Measurements from ENCODE around the gene EPS8. TPM values are rescaled to one million over a fixed set of nuclear protein-coding genes. Genes with fewer than 3 reads are reported as not detected.

The EPS8 gene
- total RNA-seq, 1 experiment from 2014 or later = 52.7 TPM

DNA sequence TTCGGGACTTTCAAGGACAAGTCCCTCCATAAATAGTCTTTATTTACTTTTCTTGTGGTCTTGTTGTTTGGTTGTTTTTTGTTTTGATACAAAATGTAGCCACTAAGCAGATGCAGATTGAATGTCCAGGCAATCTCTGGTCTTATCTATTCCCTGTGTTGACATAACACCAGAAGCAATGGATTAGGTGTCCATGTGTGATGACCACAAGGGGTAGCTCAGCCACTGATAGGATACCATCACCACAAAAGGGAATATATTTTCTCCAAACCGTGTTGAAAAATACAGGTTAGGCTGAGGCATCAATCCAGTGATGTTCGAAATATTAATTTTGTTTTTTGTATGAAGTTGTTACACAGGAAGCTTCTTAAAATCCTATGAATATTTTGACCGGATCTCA lies 196.3 kb downstream of the EPS8 start:
- Histone ChIP-seq H3K27me3 (replicated peaks) (no peaks in the 10 kb centered on the region), H3K36me3 (no peaks in the 10 kb centered on the region), H3K4me1 (replicated peaks) (peaks cover 25% of the 10 kb centered on the region), H3K4me3 (no peak overlapping the region), H3K9me3 (replicated peaks) (no peaks in the 10 kb centered on the region), H3K27ac (no peak overlapping the region)
- DNase-seq (ENCODE audit: low read depth in 1 of 2, low spot score in 2 of 2) = no peak

DNA sequence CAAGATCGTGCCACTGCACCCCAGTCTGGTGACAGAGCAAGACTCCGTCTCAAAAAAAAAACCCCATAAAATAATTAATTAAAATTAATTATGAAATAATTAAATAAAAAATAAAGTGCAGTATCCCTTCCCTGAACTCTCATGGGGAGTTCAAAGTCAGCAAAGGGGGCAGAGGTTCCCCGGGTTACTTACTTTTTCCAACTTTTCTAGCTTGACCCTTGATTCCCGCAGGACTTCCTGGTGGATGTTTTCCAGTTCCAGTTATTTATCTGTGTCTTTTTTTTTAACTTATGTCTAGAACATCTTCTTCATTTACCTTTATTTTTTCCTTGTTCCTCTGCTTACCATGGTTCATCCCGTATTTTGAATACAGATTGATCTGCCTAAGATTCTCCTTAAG lies 197.4 kb downstream of the EPS8 start:
- Histone ChIP-seq H3K9me3 (replicated peaks) (no peaks in the 10 kb centered on the region), H3K4me3 (no peak overlapping the region), H3K36me3 (no peaks in the 10 kb centered on the region), H3K4me1 (replicated peaks) (peaks cover 19% of the 10 kb centered on the region), H3K27me3 (replicated peaks) (no peaks in the 10 kb centered on the region), H3K27ac (no peak overlapping the region)
- DNase-seq (ENCODE audit: low read depth in 1 of 2, low spot score in 2 of 2) = no peak

DNA sequence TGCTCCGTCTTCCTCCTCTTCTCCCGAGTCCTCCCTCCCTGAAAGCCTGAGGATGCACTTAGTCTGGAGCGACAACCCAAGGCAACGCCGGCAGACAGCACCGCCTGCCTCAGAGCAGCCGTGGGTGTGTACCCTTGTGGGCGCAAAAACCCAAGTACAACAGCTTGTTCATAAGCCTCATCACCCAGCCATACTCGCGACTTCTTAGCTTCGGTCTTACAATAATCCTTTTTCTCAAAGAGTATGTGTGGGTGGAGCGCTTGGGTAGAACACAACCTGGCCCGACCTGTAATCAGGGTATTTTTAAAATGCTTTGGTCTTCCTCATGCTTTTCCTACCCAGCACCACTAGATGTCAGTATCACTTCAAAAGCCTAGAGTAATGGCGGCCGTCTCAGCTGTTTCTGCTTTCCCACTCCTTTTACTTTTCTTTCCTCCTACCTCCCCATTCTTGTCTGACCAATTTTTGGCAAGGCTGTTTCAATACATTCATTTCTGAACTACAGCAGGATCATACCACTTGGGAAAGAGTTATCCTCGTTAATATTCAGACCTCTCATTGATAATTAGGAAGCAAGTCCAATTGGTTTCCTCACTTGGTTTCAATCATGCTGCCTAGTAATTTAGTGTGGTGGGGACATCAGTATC lies 198.9 kb downstream of the EPS8 start:
- Histone ChIP-seq H3K4me1 (replicated peaks) (peaks cover 11% of the 10 kb centered on the region), H3K36me3 (no peaks in the 10 kb centered on the region), H3K9me3 (replicated peaks) (no peaks in the 10 kb centered on the region), H3K4me3 (peak overlapping the region; percentile 14), H3K27ac (peak overlapping the region; percentile 23), H3K27me3 (replicated peaks) (no peaks in the 10 kb centered on the region)
- DNase-seq (ENCODE audit: low read depth in 1 of 2, low spot score in 2 of 2) = peak; percentile 56 to 61

DNA sequence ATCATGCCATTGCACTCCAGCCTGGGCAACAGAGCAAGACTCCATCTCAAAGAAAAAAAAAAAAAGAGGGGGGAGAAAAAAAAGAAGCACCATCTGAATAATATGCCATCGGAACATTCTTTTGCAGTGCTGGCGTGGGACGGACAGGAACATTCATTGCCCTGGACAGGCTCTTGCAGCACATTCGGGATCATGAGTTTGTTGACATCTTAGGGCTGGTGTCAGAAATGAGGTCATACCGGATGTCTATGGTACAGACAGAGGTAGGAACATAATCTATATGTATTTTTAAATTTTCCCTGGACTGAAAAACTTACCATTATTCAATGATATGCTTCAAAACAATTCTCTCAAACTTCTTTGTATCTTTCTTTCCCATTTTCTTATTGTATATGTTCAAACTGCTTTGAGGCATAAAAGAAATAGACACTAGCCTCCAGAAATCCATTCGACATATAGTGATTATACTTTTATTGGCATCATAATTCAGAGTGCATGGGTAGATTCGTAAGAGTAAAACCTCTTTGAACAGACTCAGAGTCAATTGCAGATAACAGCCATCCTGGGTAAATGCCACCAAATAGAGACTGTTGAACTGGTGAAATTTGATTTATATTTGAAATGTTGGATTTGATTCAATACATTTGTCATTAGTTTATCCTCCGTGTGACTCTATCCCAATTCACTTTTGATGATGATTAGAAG lies 199.7 kb downstream of the EPS8 start:
- no peak overlapping the region for H3K4me3 ChIP-seq
- H3K27me3 ChIP-seq (replicated peaks) = no peaks in the 10 kb centered on the region
- no peak for DNase-seq (ENCODE audit: low read depth in 1 of 2, low spot score in 2 of 2)
- H3K36me3 ChIP-seq = no peaks in the 10 kb centered on the region
- no peaks in the 10 kb centered on the region for H3K9me3 ChIP-seq (replicated peaks)
- H3K4me1 ChIP-seq (replicated peaks) = peaks cover 11% of the 10 kb centered on the region
- H3K27ac ChIP-seq = no peak overlapping the region

DNA sequence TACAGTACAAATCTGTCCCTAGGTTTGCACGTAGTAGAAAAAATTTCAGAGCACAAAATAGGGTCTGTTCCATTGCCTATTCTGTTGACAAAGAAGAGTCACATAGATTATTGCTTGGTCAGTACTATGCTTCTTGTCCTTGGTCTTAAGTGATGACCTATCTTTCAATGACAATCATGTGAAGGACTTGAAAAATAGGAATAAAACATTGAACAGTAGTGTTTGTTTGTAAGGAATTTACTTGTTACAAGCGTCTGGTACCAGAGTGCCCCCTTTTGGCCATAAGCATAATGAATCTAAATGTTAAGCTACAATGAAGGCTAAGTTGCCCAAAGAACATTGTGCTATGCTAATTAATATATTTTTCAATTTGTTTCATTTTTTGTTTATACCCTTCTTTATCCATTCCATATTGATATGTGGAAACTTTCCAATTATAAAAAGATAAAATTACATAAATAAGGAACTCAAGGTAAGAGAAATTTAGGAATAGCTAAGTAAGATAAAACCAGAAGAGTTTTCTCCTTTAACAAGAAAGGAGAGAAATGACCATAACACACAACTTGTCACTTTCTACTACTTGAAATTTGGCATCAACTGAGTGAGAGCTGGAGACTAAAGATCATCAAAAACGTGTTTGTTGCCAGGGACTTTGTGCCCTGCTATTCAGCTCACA lies 204.7 kb downstream of the EPS8 start:
- no peaks in the 10 kb centered on the region for H3K36me3 ChIP-seq
- H3K27ac ChIP-seq = no peak overlapping the region
- H3K9me3 ChIP-seq (replicated peaks) = no peaks in the 10 kb centered on the region
- no peaks in the 10 kb centered on the region for H3K27me3 ChIP-seq (replicated peaks)
- no peaks in the 10 kb centered on the region for H3K4me1 ChIP-seq (replicated peaks)
- H3K4me3 ChIP-seq = no peak overlapping the region
- DNase-seq (ENCODE audit: low read depth in 1 of 2, low spot score in 2 of 2) = peak in 1 of 2 experiments; percentile 19

DNA sequence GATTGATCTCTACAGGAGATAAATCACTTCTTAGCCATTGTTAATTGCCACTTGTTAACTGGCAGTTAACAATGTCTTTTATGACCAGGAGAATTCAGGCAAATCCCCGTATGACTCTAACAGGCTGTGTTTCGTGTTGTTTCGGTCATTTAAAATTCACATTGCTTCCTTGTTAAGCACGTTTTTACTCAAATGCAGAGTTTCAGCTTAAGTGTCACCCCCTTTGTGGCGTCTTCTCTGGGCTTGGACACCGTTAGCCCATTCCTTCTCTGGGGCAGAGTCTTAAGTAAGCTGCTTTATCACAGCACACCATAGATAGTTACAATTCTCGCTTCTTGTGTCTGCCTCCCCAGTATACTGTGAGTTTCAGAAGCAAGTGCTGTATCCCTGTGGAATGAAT lies 205.4 kb downstream of the EPS8 start:
- no peaks in the 10 kb centered on the region for H3K9me3 ChIP-seq (replicated peaks)

DNA sequence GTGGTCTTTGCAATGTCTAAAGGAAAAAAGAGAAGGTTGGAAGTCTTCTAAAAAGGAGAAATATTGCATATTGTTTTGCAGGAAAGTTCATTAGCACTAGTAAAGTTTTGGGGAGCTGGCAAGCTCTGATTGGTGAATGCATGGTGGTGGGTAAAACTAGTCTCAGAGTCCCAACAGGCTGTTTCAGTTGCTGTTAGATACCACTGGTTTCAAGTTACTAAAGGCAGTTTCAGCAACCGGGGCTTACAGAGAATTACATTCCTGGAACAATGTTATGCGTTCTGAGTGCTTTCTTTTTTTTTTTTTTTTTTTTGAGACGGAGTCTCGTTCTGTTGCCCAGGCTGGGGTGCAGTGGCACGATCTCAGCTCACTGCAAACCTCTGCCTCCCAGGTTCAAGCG lies 208.2 kb downstream of the EPS8 start:
- Histone ChIP-seq H3K27ac (no peak overlapping the region), H3K9me3 (replicated peaks) (no peaks in the 10 kb centered on the region), H3K4me3 (no peak overlapping the region), H3K27me3 (replicated peaks) (no peaks in the 10 kb centered on the region), H3K36me3 (no peaks in the 10 kb centered on the region), H3K4me1 (replicated peaks) (no peaks in the 10 kb centered on the region)
- no peak for DNase-seq (ENCODE audit: low read depth in 1 of 2, low spot score in 2 of 2)

More for the DNA sequence above, 205.4 kb downstream of the EPS8 start:
- Histone ChIP-seq H3K4me1 (replicated peaks) (no peaks in the 10 kb centered on the region), H3K36me3 (no peaks in the 10 kb centered on the region), H3K4me3 (no peak overlapping the region), H3K27me3 (replicated peaks) (no peaks in the 10 kb centered on the region), H3K27ac (no peak overlapping the region)
- no peak for DNase-seq (ENCODE audit: low read depth in 1 of 2, low spot score in 2 of 2)

DNA sequence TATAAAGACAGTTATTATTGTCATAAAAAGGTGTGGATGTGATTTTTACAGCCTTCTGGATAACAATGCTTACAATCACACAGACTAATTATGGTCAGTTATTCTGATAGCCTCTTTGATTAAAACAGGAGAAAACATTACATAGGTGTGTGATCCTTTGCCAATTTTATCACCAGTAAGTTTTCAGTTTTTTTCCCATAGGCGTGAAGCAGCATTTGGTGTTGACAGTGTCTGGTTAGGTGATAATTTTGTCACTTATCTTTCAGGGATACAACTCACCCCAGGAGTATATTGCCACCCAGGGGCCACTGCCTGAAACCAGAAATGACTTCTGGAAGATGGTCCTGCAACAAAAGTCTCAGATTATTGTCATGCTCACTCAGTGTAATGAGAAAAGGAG lies 208.8 kb downstream of the EPS8 start:
- Histone ChIP-seq H3K36me3 (no peaks in the 10 kb centered on the region), H3K27me3 (replicated peaks) (no peaks in the 10 kb centered on the region), H3K27ac (no peak overlapping the region), H3K4me3 (no peak overlapping the region), H3K9me3 (replicated peaks) (no peaks in the 10 kb centered on the region), H3K4me1 (replicated peaks) (no peaks in the 10 kb centered on the region)
- no peak for DNase-seq (ENCODE audit: low read depth in 1 of 2, low spot score in 2 of 2)

DNA sequence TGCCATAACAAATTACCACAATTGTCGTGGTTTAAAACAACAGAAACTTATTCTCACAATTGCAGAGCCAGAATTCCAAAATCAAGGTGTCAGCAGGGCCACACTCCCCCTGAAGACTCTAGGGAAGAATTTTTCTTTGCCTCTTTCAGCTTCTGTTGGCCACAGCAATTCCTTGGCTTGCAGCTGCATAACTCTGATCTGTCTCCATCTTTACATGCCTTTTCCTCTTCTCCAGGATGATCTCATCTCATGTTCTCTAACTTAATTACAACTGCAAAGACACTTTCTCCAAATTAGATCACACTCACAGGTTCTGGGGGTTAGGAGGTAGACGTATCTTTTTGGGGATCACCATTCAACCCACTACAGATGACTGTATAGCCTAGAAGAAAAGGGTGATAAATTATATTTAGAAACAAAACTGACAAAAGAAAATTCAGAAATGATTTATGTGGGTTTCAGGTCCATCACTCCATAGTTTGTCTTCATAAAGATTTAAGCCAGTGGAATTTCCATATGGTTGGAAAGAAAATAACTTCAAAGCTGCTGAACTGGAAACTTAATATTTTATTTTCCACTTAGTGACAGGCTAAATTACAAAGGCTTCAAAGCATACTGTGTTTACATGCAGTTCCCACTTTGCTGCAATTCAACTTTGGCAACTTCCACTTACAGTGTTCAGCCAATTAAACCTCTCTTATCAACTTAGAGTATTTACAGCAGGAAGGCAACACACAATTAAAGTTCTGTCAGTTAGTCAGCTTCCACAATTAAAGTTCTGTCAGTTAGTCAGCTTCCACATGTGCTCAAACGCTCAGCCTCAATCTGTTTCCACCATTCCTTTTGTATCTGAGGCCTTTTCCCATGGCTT lies 213.3 kb downstream of the EPS8 start:
- H3K27me3 ChIP-seq (replicated peaks) = no peaks in the 10 kb centered on the region
- H3K36me3 ChIP-seq = no peaks in the 10 kb centered on the region
- no peak overlapping the region for H3K27ac ChIP-seq
- H3K4me1 ChIP-seq (replicated peaks) = peaks cover 4% of the 10 kb centered on the region; the same call in 1 of the 2 replicates
- H3K4me3 ChIP-seq = no peak overlapping the region
- no peaks in the 10 kb centered on the region for H3K9me3 ChIP-seq (replicated peaks)
- no peak for DNase-seq (ENCODE audit: low read depth in 1 of 2, low spot score in 2 of 2)

DNA sequence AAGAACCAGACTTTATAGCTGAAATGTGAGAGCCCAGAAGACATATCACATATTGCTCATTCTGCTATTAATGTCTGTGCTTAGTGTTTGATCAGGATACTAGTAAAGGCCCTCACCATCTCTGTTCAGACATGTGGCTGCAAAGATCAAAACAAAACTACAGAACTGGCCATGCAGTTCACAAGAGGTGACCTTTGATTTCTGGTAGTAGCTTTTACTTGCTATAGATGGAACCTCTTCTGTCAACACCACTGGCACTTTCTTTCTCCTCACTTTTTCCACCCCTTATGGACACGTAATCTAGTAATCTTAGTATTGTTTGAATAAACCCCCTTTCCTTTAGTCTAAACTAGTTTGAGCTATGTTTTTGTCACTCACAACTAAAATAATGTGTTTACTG lies 214.8 kb downstream of the EPS8 start:
- no peaks in the 10 kb centered on the region for H3K36me3 ChIP-seq
- H3K9me3 ChIP-seq (replicated peaks) = no peaks in the 10 kb centered on the region
- no peaks in the 10 kb centered on the region for H3K27me3 ChIP-seq (replicated peaks)
- peaks cover 9% of the 10 kb centered on the region for H3K4me1 ChIP-seq (replicated peaks)
- DNase-seq (ENCODE audit: low read depth in 1 of 2, low spot score in 2 of 2) = no peak
- H3K27ac ChIP-seq = no peak overlapping the region
- no peak overlapping the region for H3K4me3 ChIP-seq

Other genes starting within 250 kb of the EPS8 start
- 62.2 and 92.1 TPM in 2 replicates for gene STRAP, start 93.0 kb upstream of the EPS8 start, total RNA-seq (2014; rRNA removed; shearing (Covaris generic))
- 46.6 and 65.2 TPM in 2 replicates for gene DERA, start 121.9 kb upstream of the EPS8 start, total RNA-seq (2014; rRNA removed; shearing (Covaris generic))